ACHN (cell line): ENCODE data around the gene CORO2B.

Experiments used
- DNase-seq: peaks from one replicate; pipeline ENCODE4 v3.0.0-alpha.2; 2015
- in situ Hi-C: cut with HindIII; loops from 2 replicates; pipeline ENCODE4 v1.10.0; 2017; ENCODE audit warnings: low sequenced_read_pairs, low pct_ligation_motif_present, low pct_unique_long_range_greater_than_20kb

Gene CORO2B, protein sequence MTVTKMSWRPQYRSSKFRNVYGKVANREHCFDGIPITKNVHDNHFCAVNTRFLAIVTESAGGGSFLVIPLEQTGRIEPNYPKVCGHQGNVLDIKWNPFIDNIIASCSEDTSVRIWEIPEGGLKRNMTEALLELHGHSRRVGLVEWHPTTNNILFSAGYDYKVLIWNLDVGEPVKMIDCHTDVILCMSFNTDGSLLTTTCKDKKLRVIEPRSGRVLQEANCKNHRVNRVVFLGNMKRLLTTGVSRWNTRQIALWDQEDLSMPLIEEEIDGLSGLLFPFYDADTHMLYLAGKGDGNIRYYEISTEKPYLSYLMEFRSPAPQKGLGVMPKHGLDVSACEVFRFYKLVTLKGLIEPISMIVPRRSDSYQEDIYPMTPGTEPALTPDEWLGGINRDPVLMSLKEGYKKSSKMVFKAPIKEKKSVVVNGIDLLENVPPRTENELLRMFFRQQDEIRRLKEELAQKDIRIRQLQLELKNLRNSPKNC

GRCh38 chr15:68578980-68579935, at the start of gene CORO2B:
CORO2B (plus strand) TSS chr15:68578993; CDS start chr15:68579263, 270 bp downstream.
- peak; percentile 63 for DNase-seq
- in situ Hi-C loops, result no loop called here

DNA sequence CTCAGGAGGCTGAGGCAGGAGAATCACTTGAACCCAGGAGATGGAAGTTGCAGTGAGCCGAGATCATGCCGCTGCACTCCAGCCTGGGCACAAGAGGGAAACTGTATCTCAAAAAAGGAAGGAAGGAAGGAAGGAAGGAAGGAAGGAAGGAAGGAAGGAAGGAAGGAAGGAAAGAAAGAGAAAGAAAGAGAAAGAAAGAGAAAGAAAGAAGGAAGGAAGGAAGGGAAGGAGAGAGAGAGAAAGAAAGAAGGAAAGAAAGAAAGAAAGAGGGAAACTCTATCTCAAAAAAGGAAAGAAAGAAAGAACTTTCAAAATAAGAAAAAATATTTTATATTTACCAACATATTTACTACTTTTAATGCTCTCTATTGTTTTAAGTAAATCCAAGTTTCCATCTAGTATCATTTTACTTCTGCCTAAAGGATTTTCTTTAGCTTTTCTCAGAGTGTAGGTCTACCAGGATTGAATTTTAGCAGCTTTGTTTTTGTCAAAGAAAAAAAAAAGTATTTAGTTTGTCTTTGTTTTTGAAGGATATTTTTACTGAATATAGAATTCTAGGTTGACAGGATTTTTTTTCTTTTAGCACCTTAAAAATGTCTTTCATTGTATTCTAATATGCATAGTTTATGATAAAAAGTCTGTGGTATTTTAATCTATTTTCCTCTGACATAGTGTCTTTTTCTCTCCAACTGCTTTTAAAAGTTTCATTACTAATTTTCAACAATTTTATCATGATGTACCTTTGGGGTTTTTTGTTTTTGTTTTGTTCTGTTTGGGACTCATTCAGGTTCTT, 47.2 kb upstream of the CORO2B start:
- in situ Hi-C loops, result no loop called here
- no peak for DNase-seq

DNA sequence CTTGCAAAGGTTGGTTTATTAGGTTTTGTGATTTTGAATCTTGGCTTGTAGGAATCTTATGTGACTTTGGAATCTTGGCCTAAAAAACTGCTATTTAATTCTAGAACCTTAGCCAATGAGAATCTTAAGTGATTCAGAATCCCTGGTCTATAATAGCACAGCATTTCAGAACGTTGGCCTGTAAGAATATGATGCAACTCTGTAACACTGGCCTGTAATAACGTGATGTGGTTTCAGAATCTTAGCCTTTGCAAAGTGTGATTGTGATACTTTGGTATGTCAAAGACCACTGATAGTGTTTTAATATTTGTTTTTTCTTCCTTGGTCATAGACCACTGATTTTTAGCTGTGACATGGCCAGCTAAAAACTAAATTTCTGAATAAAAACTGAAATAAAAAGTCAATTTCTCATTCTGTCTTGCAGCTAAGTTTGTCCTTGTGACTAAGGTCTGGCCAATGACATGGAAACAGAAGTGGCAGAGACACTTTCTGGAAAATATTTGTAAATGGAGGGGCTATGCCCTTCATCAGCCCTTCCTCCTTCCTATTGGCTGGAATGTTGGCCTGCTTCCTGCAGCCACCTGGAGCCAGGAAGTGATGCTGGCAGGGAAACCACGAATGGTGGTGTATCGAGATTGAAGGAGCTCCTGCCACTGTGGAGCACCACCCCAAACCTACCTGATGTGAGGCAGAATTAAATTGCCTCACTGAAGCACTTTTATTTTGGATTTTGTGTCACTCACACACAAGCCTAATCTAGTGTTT, 42.3 kb upstream of the CORO2B start:
- peak; percentile 6 for DNase-seq
- in situ Hi-C loops, result no loop called here

GRCh38 chr15:68537097-68537496, 41.7 kb upstream of the CORO2B start:
- DNase-seq, result no peak
- in situ Hi-C loops, result no loop called here

GRCh38 chr15:68537506-68537905, 41.3 kb upstream of the CORO2B start:
- in situ Hi-C loops, result no loop called here

GRCh38 chr15:68538311-68538710, 40.5 kb upstream of the CORO2B start:
- in situ Hi-C loops, result no loop called here
- no peak for DNase-seq

More at GRCh38 chr15:68537506-68537905, 41.3 kb upstream of the CORO2B start:
- DNase-seq, result no peak

DNA sequence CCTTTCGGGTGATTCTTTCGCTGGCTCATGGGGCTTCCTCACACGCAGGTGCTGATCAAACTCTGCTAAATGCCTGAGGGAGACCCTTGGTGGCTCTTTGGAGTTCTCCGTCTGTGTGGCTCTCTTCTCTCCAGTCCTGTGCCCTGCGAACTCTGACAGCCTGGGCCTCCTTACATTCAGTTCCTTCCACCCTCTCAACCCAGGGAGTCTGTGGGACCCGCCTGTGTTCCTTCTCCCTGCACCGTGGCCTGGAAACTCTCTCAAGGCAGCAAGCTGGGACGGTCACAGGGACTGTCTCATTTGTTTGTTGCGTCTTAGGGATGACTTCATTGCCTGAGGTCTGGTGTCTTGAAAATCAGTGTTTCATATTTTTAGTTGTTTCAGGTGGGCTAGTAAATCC, 37.0 kb upstream of the CORO2B start:
- no peak for DNase-seq
- in situ Hi-C loops, result no loop called here

DNA sequence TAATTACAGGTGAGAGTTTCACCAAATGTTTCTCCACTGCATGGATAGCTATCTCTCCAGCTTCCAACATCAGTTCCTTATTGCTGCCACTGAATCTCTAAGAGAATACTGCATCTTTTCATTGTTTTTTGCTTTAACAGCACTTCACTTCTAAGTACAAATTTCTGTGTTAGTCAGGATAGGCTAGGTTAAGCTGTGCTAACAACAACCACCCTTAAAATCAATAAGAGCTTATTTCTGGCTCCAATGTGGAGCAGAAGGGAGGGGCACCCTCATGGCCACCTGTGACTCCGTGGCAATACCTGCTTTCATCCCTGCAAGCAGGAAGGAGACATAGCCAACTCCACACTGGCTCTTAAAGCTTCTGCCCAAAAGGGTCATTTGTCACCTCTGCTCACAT, 36.4 kb upstream of the CORO2B start:
- in situ Hi-C loops, result no loop called here

DNA sequence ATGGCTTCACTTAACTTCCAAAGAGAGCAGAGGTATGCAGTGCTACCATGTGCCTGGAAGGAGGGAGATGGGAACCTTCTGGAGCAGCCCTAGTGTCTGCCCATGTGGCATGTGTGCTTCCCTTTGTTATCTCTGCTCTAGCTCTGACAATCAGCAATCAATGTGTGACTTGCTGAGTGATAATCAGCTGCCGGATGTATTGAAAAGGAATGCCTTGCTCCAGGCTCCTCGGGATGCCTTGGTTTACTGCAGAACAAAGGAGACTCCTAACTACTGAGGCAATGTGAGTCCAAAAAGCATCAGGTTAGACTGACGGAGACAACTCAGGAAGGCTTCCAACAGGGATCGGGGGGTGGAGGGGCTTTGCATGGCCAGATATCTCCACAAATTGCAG, 36.0 kb upstream of the CORO2B start:
- no peak for DNase-seq
- in situ Hi-C loops, result no loop called here

More for the DNA sequence above, 36.4 kb upstream of the CORO2B start:
- no peak for DNase-seq

- in situ Hi-C loops, result no loop called here
- DNase-seq, result peak; percentile 39
These were observed 35.4 kb upstream of the CORO2B start for GRCh38 chr15:68543165-68544008.

DNA sequence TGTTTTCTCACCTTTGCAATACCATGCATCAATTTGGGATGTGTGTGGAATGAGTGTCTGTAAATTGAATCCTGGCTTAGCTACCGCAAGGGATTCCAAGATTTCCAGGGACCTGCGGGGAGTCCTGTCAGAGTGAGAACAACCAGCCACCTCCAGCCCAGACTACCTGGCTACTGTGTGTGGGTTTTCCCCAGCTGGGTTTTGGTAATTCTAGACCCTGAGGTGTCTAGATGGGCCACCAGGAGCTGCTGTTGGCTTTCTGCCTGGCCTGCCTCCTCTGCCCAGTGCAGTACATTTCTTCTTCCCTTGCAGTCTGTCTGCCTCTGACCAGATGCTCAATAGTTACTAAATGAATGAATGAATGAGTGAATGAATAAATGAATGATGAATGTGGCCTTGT, 32.5 kb upstream of the CORO2B start:
- DNase-seq, result no peak
- in situ Hi-C loops, result no loop called here

DNA sequence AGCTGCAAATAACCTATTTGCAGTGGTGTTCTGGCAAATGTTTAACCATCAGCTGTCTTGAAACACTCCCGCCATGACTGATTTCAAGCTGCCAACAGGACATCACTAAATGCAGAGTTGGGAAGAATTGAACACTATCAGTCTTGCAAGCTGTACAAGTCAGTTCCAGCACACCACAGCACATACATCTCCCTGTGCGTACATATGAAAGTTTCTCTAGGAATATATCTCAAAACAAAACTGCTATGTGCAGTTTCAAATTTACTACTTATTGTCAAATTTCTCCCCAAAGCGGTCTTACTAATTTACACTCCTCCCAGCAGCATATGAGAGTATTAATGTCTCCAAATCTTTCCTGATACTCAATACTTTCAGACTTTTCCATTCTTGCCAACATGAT, 30.4 kb upstream of the CORO2B start:
- no peak for DNase-seq
- in situ Hi-C loops, result no loop called here

DNA sequence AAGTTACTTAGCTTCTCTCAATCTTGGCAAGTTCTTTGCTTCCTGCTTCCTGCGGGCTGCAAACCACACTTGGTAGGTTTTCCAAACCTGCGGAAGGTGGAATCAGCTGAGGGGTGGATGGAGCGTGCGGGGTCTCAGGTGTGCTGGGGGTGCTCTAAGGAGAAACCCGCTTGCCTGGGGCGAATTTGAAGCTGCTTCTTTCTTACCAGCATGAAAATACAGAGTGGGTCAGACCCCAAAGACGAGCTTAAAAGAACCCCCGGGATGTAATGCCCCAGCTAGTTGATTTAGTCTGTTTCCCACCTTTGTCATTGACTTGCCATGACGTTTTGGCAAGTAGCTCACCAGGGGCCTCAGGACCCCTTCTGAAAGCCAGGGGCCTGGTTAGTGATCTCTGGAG, 28.8 kb upstream of the CORO2B start:
- in situ Hi-C loops, result no loop called here
- DNase-seq, result no peak

- DNase-seq, result peak; percentile 51
- in situ Hi-C loops, result no loop called here
These were observed 28.1 kb upstream of the CORO2B start for GRCh38 chr15:68550498-68551295.

- in situ Hi-C loops, result no loop called here
These were observed 27.5 kb upstream of the CORO2B start for GRCh38 chr15:68551296-68551635.

GRCh38 chr15:68552344-68552743, 26.4 kb upstream of the CORO2B start:
- DNase-seq, result no peak

More at GRCh38 chr15:68551296-68551635, 27.5 kb upstream of the CORO2B start:
- DNase-seq, result no peak

More at GRCh38 chr15:68552344-68552743, 26.4 kb upstream of the CORO2B start:
- in situ Hi-C loops, result no loop called here
